ENCODE measurements around the gene LSM5. TPM values are rescaled to one million over a fixed set of nuclear protein-coding genes. Genes with fewer than 3 reads are reported as not detected.

Gene LSM5
- total RNA-seq, 2 donors from 2014 or later, result 74.7 to 102 TPM

DNA sequence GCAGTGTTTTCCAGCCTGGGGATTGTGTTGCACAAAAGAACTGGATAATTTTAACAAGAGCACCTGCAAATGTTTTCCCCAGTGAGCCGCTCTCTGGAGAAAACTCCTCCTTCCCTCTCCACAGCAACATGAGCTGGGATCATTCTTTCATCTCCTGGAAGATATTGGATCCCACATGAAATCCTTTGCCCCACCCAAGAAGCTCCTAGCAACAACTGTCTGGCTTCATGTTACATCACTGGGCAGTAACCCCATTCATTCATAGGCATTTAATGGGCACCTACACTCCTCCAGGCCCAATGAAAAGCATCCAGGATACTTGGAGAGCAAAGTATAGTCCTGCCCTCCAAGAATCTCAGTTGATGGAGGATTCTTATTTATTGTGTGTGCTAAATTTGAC, 27.2 kb downstream of the LSM5 start:
- no peaks in the 10 kb centered on the region for H3K4me1 ChIP-seq (ENCODE audit: control insufficient read depth, insufficient read depth, low read length)
- H3K36me3 ChIP-seq (ENCODE audit: control insufficient read depth, insufficient read depth, low read length), result no peaks in the 10 kb centered on the region
- H3K36me3 Mint-ChIP-seq (ENCODE audit: low read depth), result no peaks in the 10 kb centered on the region
- H3K27me3 Mint-ChIP-seq (ENCODE audit: insufficient read depth), result no peaks in the 10 kb centered on the region
- TF ChIP-seq, protein P1, sequence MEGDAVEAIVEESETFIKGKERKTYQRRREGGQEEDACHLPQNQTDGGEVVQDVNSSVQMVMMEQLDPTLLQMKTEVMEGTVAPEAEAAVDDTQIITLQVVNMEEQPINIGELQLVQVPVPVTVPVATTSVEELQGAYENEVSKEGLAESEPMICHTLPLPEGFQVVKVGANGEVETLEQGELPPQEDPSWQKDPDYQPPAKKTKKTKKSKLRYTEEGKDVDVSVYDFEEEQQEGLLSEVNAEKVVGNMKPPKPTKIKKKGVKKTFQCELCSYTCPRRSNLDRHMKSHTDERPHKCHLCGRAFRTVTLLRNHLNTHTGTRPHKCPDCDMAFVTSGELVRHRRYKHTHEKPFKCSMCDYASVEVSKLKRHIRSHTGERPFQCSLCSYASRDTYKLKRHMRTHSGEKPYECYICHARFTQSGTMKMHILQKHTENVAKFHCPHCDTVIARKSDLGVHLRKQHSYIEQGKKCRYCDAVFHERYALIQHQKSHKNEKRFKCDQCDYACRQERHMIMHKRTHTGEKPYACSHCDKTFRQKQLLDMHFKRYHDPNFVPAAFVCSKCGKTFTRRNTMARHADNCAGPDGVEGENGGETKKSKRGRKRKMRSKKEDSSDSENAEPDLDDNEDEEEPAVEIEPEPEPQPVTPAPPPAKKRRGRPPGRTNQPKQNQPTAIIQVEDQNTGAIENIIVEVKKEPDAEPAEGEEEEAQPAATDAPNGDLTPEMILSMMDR (conservative IDR thresholded peaks at IDR 0.05), result no peak
- peaks cover 3% of the 10 kb centered on the region for H3K9me3 Mint-ChIP-seq
- no peak for DNase-seq
- no peaks in the 10 kb centered on the region for H3K9me3 ChIP-seq (ENCODE audit: control insufficient read depth, low read length)
- no peak overlapping the region for H3K9ac ChIP-seq (ENCODE audit: extremely low read depth, low read length, poor library complexity, severe bottlenecking)
- H3K4me3 ChIP-seq (ENCODE audit: low read length), result no peak overlapping the region
- no peak overlapping the region for H3K27ac Mint-ChIP-seq
- no peak overlapping the region for H3K4me3 Mint-ChIP-seq
- no peaks in the 10 kb centered on the region for H3K4me1 Mint-ChIP-seq
- no peaks in the 10 kb centered on the region for H3K27me3 ChIP-seq (ENCODE audit: control insufficient read depth, insufficient read depth, low read length, poor library complexity, severe bottlenecking)
- WGBS, 2 experiments (ENCODE audit: insufficient coverage in 1 of 2, insufficient read length in 1 of 2), result 96 to 100% methylated on average over 1 of the region's 1 CpG
- H3K27ac ChIP-seq (ENCODE audit: low read depth, low read length), result no peak overlapping the region

DNA sequence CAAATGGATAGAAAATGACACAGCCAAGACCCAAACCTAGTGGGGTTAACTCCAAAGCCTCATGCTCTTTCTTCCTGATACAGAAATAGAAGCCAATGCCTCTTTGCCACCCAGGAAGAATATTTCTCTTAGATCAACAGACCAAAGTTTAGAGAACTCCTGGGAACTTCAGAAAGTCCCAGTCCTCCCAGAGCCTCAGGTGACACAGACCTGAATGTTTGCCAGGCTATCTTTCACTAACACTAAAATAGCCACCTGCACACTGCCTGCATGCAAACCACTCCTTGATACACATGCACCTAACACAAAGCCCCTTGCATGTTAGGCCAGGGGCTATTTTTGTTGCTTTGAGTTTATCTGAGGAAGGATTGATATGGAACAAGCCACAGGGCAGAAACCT, 27.7 kb downstream of the LSM5 start:
- DNase-seq, result no peak
- no peak overlapping the region for H3K4me3 Mint-ChIP-seq
- Histone ChIP-seq H3K36me3 (ENCODE audit: control insufficient read depth, insufficient read depth, low read length) (no peaks in the 10 kb centered on the region), H3K27me3 (ENCODE audit: control insufficient read depth, insufficient read depth, low read length, poor library complexity, severe bottlenecking) (no peaks in the 10 kb centered on the region), H3K9ac (ENCODE audit: extremely low read depth, low read length, poor library complexity, severe bottlenecking) (no peak overlapping the region), H3K27ac (ENCODE audit: low read depth, low read length) (no peak overlapping the region), H3K4me1 (ENCODE audit: control insufficient read depth, insufficient read depth, low read length) (no peaks in the 10 kb centered on the region), H3K4me3 (ENCODE audit: low read length) (no peak overlapping the region), H3K9me3 (ENCODE audit: control insufficient read depth, low read length) (no peaks in the 10 kb centered on the region)
- no peaks in the 10 kb centered on the region for H3K4me1 Mint-ChIP-seq
- no peak overlapping the region for H3K27ac Mint-ChIP-seq
- H3K9me3 Mint-ChIP-seq, result peaks cover 3% of the 10 kb centered on the region
- TF ChIP-seq, protein P1 (conservative IDR thresholded peaks at IDR 0.05), result no peak
- H3K36me3 Mint-ChIP-seq (ENCODE audit: low read depth), result no peaks in the 10 kb centered on the region
- no peaks in the 10 kb centered on the region for H3K27me3 Mint-ChIP-seq (ENCODE audit: insufficient read depth)

DNA sequence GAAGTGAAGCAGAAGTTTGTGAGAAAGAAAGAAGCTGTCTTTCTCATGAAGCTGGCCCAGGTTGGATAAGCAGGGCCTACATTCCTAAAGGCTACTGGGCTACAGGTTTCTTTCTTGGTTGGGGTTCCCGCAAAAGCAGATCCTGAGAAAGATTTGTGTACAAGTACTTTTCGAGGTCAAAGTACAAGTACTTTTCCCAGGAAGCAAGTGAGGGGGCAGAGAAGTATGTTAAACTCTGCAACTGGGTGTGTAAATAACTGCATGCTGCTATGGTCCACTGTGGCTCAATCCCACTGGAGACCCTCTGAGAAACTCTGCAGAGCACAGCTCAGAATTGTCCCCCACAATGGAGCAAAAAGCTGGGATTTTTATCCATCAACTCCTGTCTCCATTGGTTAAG, 28.7 kb downstream of the LSM5 start:
- 84 to 93% methylated on average over 2 of the region's 2 CpGs for WGBS, 2 experiments (ENCODE audit: insufficient coverage in 1 of 2, insufficient read length in 1 of 2)
- Mint-ChIP-seq H3K27ac (no peak overlapping the region), H3K9me3 (peaks cover 5% of the 10 kb centered on the region), H3K4me1 (no peaks in the 10 kb centered on the region), H3K4me3 (no peak overlapping the region), H3K27me3 (ENCODE audit: insufficient read depth) (no peaks in the 10 kb centered on the region), H3K36me3 (ENCODE audit: low read depth) (peaks cover 2% of the 10 kb centered on the region)
- TF ChIP-seq, protein P1 (conservative IDR thresholded peaks at IDR 0.05), result no peak
- Histone ChIP-seq H3K36me3 (ENCODE audit: control insufficient read depth, insufficient read depth, low read length) (no peaks in the 10 kb centered on the region), H3K27ac (ENCODE audit: low read depth, low read length) (no peak overlapping the region), H3K9me3 (ENCODE audit: control insufficient read depth, low read length) (no peaks in the 10 kb centered on the region), H3K27me3 (ENCODE audit: control insufficient read depth, insufficient read depth, low read length, poor library complexity, severe bottlenecking) (no peaks in the 10 kb centered on the region), H3K9ac (ENCODE audit: extremely low read depth, low read length, poor library complexity, severe bottlenecking) (no peak overlapping the region), H3K4me3 (ENCODE audit: low read length) (no peak overlapping the region), H3K4me1 (ENCODE audit: control insufficient read depth, insufficient read depth, low read length) (no peaks in the 10 kb centered on the region)
- no peak for DNase-seq
